DOHH2 (cell line): Measurements from ENCODE around the gene AUTS2.

ENCODE experiments used
- H3F3A ChIP-seq: fragments of 200-600 bp; sonication (generic), shearing (Covaris generic); 2 replicates; pipeline ENCODE4 v1.6.0; 2016; ENCODE audit warnings: antibody characterized with exemption, mild to moderate bottlenecking; ENCODE audit not compliant: control insufficient read depth, insufficient read depth
- H3K27ac ChIP-seq: fragments of 200-600 bp; sonication (generic); 2 replicates; pipeline ENCODE4 v1.5.1; 2014; ENCODE audit warnings: low read depth, mild to moderate bottlenecking, low read length, moderate library complexity
- H3K27me3 ChIP-seq: fragments of 200-600 bp; sonication (generic); 2 replicates; pipeline ENCODE4 v1.6.1; 2014; ENCODE audit warnings: mild to moderate bottlenecking, low read length, mixed read lengths; ENCODE audit not compliant: control insufficient read depth
- H3K36me3 ChIP-seq: fragments of 200-600 bp; sonication (generic); 2 replicates; pipeline ENCODE4 v1.6.1; 2014; ENCODE audit warnings: mild to moderate bottlenecking, low read length, moderate library complexity, mixed read lengths; ENCODE audit not compliant: control insufficient read depth
- H3K4me1 ChIP-seq: fragments of 200-600 bp; sonication (generic); 2 replicates; pipeline ENCODE4 v1.6.1; 2014; ENCODE audit warnings: mild to moderate bottlenecking, low read length, mixed read lengths; ENCODE audit not compliant: control insufficient read depth
- H3K4me2 ChIP-seq: fragments of 200-600 bp; sonication (generic); 2 replicates; pipeline ENCODE4 v1.6.0; 2014; ENCODE audit warnings: mild to moderate bottlenecking, low read length, moderate library complexity
- H3K4me3 ChIP-seq: fragments of 200-600 bp; sonication (generic); 2 replicates; pipeline ENCODE4 v1.5.1; 2014; ENCODE audit warnings: mild to moderate bottlenecking, low read length, mixed read lengths
- H3K79me2 ChIP-seq: fragments of 200-600 bp; sonication (generic); 2 replicates; pipeline ENCODE4 v1.6.1; 2014; ENCODE audit warnings: mild to moderate bottlenecking, low read length, mixed read lengths; ENCODE audit not compliant: control insufficient read depth
- H3K9me2 ChIP-seq: fragments of 200-600 bp; sonication (generic); replicated peaks from 2 replicates; pipeline ENCODE4 v1.6.1; 2014; ENCODE audit warnings: mild to moderate bottlenecking, low read length, mixed read lengths; ENCODE audit not compliant: control insufficient read depth
- H3K9me3 ChIP-seq: fragments of 200-600 bp; sonication (generic); 2 replicates; pipeline ENCODE4 v1.6.1; 2014; ENCODE audit warnings: antibody characterized with exemption, low read length, mixed read lengths; ENCODE audit not compliant: control insufficient read depth, insufficient read depth
- H4K20me1 ChIP-seq: fragments of 200-600 bp; sonication (generic); 2 replicates; pipeline ENCODE4 v1.6.0; 2014; ENCODE audit warnings: low read depth, mild to moderate bottlenecking, antibody characterized with exemption, low read length, moderate library complexity; ENCODE audit not compliant: control insufficient read depth, insufficient read depth
- CTCF ChIP-seq: fragments of 200-600 bp; sonication (generic); IDR thresholded peaks from one replicate; pipeline ENCODE4 v1.5.1; 2014; ENCODE audit warnings: antibody characterized with exemption, mild to moderate bottlenecking, low read depth, low read length; ENCODE audit not compliant: poor library complexity, severe bottlenecking
- EZH2phosphoT487 ChIP-seq: fragments of 200-600 bp; sonication (generic); IDR thresholded peaks from 2 replicates; pipeline ENCODE4 v1.6.1; 2017; ENCODE audit warnings: borderline replicate concordance, mild to moderate bottlenecking, antibody characterized with exemption, low read length, moderate library complexity, mixed read lengths

AUTS2 gene

GRCh38 chr7:70599446-70600190 is 1001.3 kb downstream of the AUTS2 start:
- H3K4me3 ChIP-seq: no peak overlapping the region
- no peaks in the 10 kb centered on the region for H3K79me2 ChIP-seq
- H4K20me1 ChIP-seq: no peaks in the 10 kb centered on the region
- H3K27me3 ChIP-seq: peaks cover 14% of the 10 kb centered on the region
- TF ChIP-seq EZH2phosphoT487 (no peak), CTCF (no peak)
- peaks cover 10% of the 10 kb centered on the region; the same call in 1 of the 2 replicates for H3K9me3 ChIP-seq
- H3K4me2 ChIP-seq: no peak overlapping the region
- H3K9me2 ChIP-seq: no peaks in the 10 kb centered on the region
- H3K4me1 ChIP-seq: peaks cover 5% of the 10 kb centered on the region; the same call in 1 of the 2 replicates
- no peaks in the 10 kb centered on the region for H3K36me3 ChIP-seq
- H3K27ac ChIP-seq: no peak overlapping the region
- H3F3A ChIP-seq: no peaks in the 10 kb centered on the region

- Histone ChIP-seq H4K20me1 (no peaks in the 10 kb centered on the region), H3K4me3 (no peak overlapping the region), H3F3A (no peaks in the 10 kb centered on the region), H3K9me3 (peaks cover 10% of the 10 kb centered on the region; the same call in 1 of the 2 replicates), H3K27me3 (peaks cover 7% of the 10 kb centered on the region), H3K4me1 (peaks cover 5% of the 10 kb centered on the region; the same call in 1 of the 2 replicates), H3K4me2 (no peak overlapping the region), H3K27ac (no peak overlapping the region), H3K79me2 (no peaks in the 10 kb centered on the region), H3K36me3 (no peaks in the 10 kb centered on the region), H3K9me2 (no peaks in the 10 kb centered on the region)
- TF ChIP-seq CTCF: no peak
- no peak for TF ChIP-seq EZH2phosphoT487
Measured at GRCh38 chr7:70600993-70601392, 1002.7 kb downstream of the AUTS2 start.

GRCh38 chr7:70602117-70602516 is 1003.8 kb downstream of the AUTS2 start:
- Histone ChIP-seq H3K9me3 (peaks cover 10% of the 10 kb centered on the region; the same call in 1 of the 2 replicates), H3K27me3 (no peaks in the 10 kb centered on the region), H3K79me2 (no peaks in the 10 kb centered on the region), H3K27ac (no peak overlapping the region), H3K4me3 (no peak overlapping the region), H3K4me1 (peaks cover 5% of the 10 kb centered on the region; the same call in 1 of the 2 replicates), H3K9me2 (no peaks in the 10 kb centered on the region), H3F3A (no peaks in the 10 kb centered on the region), H3K4me2 (no peak overlapping the region), H3K36me3 (no peaks in the 10 kb centered on the region), H4K20me1 (no peaks in the 10 kb centered on the region)
- TF ChIP-seq EZH2phosphoT487: no peak
- TF ChIP-seq CTCF: no peak
